CD4-positive, alpha-beta T cell (primary cell): ENCODE results near the gene VAMP2. TPM values are rescaled to one million over a fixed set of nuclear protein-coding genes. Genes with fewer than 3 reads are reported as not detected.

Experiments
- ATAC-seq: fragments of 200-7000 bp; cut with Tn5 transposase; one replicate; pipeline ENCODE4 v1.10.0; 2022; ENCODE audit warnings: mild to moderate bottlenecking; ENCODE audit not compliant: poor library complexity
- CTCF ChIA-PET: fragments of 350-600 bp; sonication (Branson Sonifier 250); formaldehyde crosslinking; loops from one replicate; lab custom pipeline; 2021; ENCODE audit warnings: antibody characterized with exemption, inconsistent platforms; lab: Charles Lee
- POLR2A ChIA-PET: fragments of 350-600 bp; sonication (Branson Sonifier 250); formaldehyde crosslinking; loops from one replicate; lab custom pipeline; 2021; ENCODE audit warnings: antibody characterized with exemption, inconsistent platforms; lab: Charles Lee
- DNase-seq, 14 experiments: peaks; one replicate each; pipeline ENCODE4 v3.0.0-alpha.2; 2013 to 2020; ENCODE audit warnings: mixed read lengths in 2 of 14
- H3K27ac ChIP-seq, 2 donors: one replicate each; pipeline versions ENCODE4 v1.5.1 to v1.7.0; 2013; ENCODE audit warnings: low read length in 2 of 2, low read depth in 1 of 2, mild to moderate bottlenecking in 1 of 2
- H3K27me3 ChIP-seq, 2 experiments: 1 replicate in 1 of 2; 2 replicates in 1 of 2; pipeline versions ENCODE4 v1.6.1 to v1.7.0; 2013; ENCODE audit warnings: low read length in 2 of 2, control low read depth in 1 of 2, mild to moderate bottlenecking in 1 of 2, moderate library complexity in 1 of 2; ENCODE audit not compliant: insufficient read depth in 2 of 2, control insufficient read depth in 1 of 2
- H3K36me3 ChIP-seq: one replicate; pipeline ENCODE4 v1.6.1; 2013; ENCODE audit warnings: low read length, control low read depth; ENCODE audit not compliant: insufficient read depth
- H3K4me1 ChIP-seq: one replicate; pipeline ENCODE4 v1.6.1; 2013; ENCODE audit warnings: low read length, control low read depth; ENCODE audit not compliant: insufficient read depth
- H3K4me3 ChIP-seq: one replicate; pipeline ENCODE4 v1.5.1; 2013; ENCODE audit warnings: mild to moderate bottlenecking, low read length, moderate library complexity
- H3K9me3 ChIP-seq, 2 experiments: 1 replicate in 1 of 2; 2 replicates in 1 of 2; pipeline versions ENCODE4 v1.6.1 to v1.7.0; 2013; ENCODE audit warnings: low read length in 2 of 2, mild to moderate bottlenecking in 2 of 2, control low read depth in 1 of 2, moderate library complexity in 1 of 2; ENCODE audit not compliant: control insufficient read depth in 1 of 2, insufficient read depth in 1 of 2
- H3K27ac Mint-ChIP-seq: one replicate; pipeline ENCODE4 v1.8.0; 2020; ENCODE audit warnings: mixed read lengths
- H3K27me3 Mint-ChIP-seq: one replicate; pipeline ENCODE4 v1.8.0; 2021; ENCODE audit warnings: mixed read lengths
- H3K36me3 Mint-ChIP-seq: one replicate; pipeline ENCODE4 v1.8.0; 2021; ENCODE audit warnings: low read depth, mixed read lengths
- H3K4me1 Mint-ChIP-seq: one replicate; pipeline ENCODE4 v1.8.0; 2021; ENCODE audit warnings: low read depth, mixed read lengths
- H3K4me3 Mint-ChIP-seq: one replicate; pipeline ENCODE4 v1.8.0; 2020; ENCODE audit warnings: mild to moderate bottlenecking, mixed read lengths
- H3K9me3 Mint-ChIP-seq: one replicate; pipeline ENCODE4 v1.8.0; 2020; ENCODE audit warnings: mixed read lengths
- intact Hi-C, 2 experiments: fragments of 100-400 bp; cut with DNase I in 1 of 2; cut with micrococcal nuclease in 1 of 2; formaldehyde crosslinking; loops; one replicate each; pipeline versions ENCODE4 v1.15.1 to v1.9.0; 2023 to 2025; cut with DNase I, micrococcal nuclease
- polyA plus RNA-seq, 2 donors: library from polyadenylated mRNA; unstranded; fragments of 120-200 nt; gene quantifications; one replicate each; pipeline ENCODE4 v1.2.1, GENCODE V29; 2013
- total RNA-seq, 174 experiments: library from RNA in 2 of 174; stranded (reverse) in 2 of 174; gene quantifications; one replicate each; pipeline ENCODE4 v1.2.3 and lab custom pipeline; 2021 to 2026
- TF ChIP-seq, protein P1 (sequence below): fragments of 200-600 bp; IDR thresholded peaks from one replicate; pipeline ENCODE4 v1.8.0; 2022; ENCODE audit warnings: antibody characterized with exemption, mild to moderate bottlenecking

The VAMP2 gene
- total RNA-seq (100 to 1,000 TPM; 351 to 366 TPM), total RNA-seq (lab: John Stamatoyannopoulos, UW) (4.9 to 142 (median 32.6) reads per million in 172 experiments)
- 139 TPM for polyA plus RNA-seq (2013, experiment 1 of 2)
- 195 TPM for polyA plus RNA-seq (2013, experiment 2 of 2)

- Mint-ChIP-seq H3K4me1 (peaks cover 67% of the 10 kb centered on the region), H3K27me3 (no peaks in the 10 kb centered on the region), H3K9me3 (no peaks in the 10 kb centered on the region), H3K27ac (no peak within 1 kb of the TSS), H3K4me3 (peak within 1 kb of the TSS; percentile 95), H3K36me3 (peaks cover 43% of the 10 kb centered on the region)
- DNase-seq (peak; percentile 71 to 95 (median 83)), ATAC-seq (peak; percentile 47)
- Histone ChIP-seq H3K36me3 (peaks cover 31% of the 10 kb centered on the region), H3K4me3 (peak within 1 kb of the TSS; percentile 86), H3K9me3 (no peaks in the 10 kb centered on the region), H3K4me1 (peaks cover 72% of the 10 kb centered on the region), H3K27me3 (no peaks in the 10 kb centered on the region), H3K27ac (peak within 1 kb of the TSS; percentile 94 to 96)
- ChIA-PET POLR2A (interaction anchor here (1.9 to 16.4 kb wide), 6 partner anchors 8 to 60 kb away, joined by 5 to 419 read pairs (median 32); partner anchors contain the start of genes BORCS6 and TMEM107), CTCF (interaction anchor here (1.8 kb wide), 1 partner anchor 23 kb away, joined by 7 read pairs; no protein-coding TSS in a partner anchor)
- TF ChIP-seq, protein P1, sequence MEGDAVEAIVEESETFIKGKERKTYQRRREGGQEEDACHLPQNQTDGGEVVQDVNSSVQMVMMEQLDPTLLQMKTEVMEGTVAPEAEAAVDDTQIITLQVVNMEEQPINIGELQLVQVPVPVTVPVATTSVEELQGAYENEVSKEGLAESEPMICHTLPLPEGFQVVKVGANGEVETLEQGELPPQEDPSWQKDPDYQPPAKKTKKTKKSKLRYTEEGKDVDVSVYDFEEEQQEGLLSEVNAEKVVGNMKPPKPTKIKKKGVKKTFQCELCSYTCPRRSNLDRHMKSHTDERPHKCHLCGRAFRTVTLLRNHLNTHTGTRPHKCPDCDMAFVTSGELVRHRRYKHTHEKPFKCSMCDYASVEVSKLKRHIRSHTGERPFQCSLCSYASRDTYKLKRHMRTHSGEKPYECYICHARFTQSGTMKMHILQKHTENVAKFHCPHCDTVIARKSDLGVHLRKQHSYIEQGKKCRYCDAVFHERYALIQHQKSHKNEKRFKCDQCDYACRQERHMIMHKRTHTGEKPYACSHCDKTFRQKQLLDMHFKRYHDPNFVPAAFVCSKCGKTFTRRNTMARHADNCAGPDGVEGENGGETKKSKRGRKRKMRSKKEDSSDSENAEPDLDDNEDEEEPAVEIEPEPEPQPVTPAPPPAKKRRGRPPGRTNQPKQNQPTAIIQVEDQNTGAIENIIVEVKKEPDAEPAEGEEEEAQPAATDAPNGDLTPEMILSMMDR = no peak
- intact Hi-C loops = loop anchor here in 1 of 2 experiments (5.0 kb wide), 1 partner anchor 40 kb away; the partner anchor contains the start of gene HES7
Observed at GRCh38 chr17:8162233-8162996, at the start of gene VAMP2. TSS of gene VAMP2 (minus strand) at chr17:8162948. CDS start at chr17:8162879, 69 bp downstream.

DNA sequence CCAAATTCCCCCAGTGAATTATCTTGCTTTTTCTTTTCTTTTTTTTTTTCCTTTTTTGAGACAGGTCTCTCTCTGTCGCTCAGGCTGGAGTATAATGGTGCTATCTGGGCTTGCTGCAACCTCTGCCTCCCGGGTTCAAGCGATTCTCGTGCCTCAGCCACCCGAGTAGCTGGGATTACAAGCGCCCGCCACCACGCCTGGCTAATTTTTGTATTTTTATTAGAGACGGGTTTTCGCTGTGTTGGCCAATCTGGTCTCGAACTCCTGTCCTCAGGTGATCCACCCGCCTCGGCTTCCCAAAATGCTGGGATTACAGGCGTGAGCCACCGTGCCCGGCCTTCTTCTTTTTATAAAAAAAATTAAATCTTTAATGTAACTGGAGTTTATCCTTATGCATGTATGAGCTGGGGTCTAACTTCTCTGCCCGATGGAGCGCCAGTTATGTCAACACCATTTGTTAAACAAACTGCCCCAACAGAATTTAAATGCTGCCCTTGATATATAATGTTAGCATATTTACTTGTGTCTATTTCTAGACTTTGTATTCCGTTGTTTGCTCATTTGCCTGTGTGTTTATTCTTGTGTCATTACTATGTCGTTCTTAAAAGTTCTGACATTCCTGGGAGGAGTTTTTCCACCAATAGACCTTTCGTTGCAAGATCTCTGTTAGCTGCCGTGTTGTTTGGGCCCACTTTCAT is 48.2 kb upstream of the VAMP2 start:
- Mint-ChIP-seq H3K4me3 (peak overlapping the region; percentile 90), H3K9me3 (no peaks in the 10 kb centered on the region), H3K27ac (peak overlapping the region; percentile 27), H3K36me3 (no peaks in the 10 kb centered on the region), H3K4me1 (peaks cover 19% of the 10 kb centered on the region), H3K27me3 (no peaks in the 10 kb centered on the region)
- TF ChIP-seq, protein P1 = no peak
- H3K4me1 ChIP-seq = peaks cover 16% of the 10 kb centered on the region
- ChIA-PET CTCF (interaction anchor here (1.2 to 1.8 kb wide), 7 partner anchors 10 to 137 kb away, joined by 3 to 6 read pairs (median 5); partner anchors contain the start of gene CTC1), POLR2A (interaction anchor here (0.6 to 8.7 kb wide), 16 partner anchors 8 to 91 kb away, joined by 3 to 109 read pairs (median 8); partner anchors contain the start of genes BORCS6, CTC1 and PFAS)
- intact Hi-C loops = loop anchor here (1.0 to 5.0 kb wide), 2 partner anchors 11 to 36 kb away; partner anchors contain the start of genes CTC1 (in 2 of the 2) and PFAS (in 2 of the 2)
- H3K4me3 ChIP-seq = peak overlapping the region; percentile 76
- no peaks in the 10 kb centered on the region for H3K36me3 ChIP-seq
- peak overlapping the region; percentile 40 to 50 for H3K27ac ChIP-seq
- no peak for DNase-seq
- no peaks in the 10 kb centered on the region for H3K9me3 ChIP-seq
- no peaks in the 10 kb centered on the region for H3K27me3 ChIP-seq
- peak; percentile 47 for ATAC-seq
